Tibial nerve (tissue), 4 donors: ENCODE measurements around the gene MARF1. TPM values are rescaled to one million over a fixed set of nuclear protein-coding genes. Genes with fewer than 3 reads are reported as not detected.
"Not testable (repeated sequence)": the region's sequence is repeated elsewhere in the genome, so short reads cannot be mapped to it uniquely, and the experiment has no call there.

Experiments
- DNase-seq, 2 donors: peaks; one replicate each; pipeline ENCODE4 v3.0.0-alpha.2; 2019; ENCODE audit warnings: low spot score in 2 of 2
- H3K27ac ChIP-seq, 4 donors: fragments of 200-600 bp; sonication (generic) in 3 of 4; one replicate each; pipeline ENCODE4 v1.5.1; 2017 to 2019; ENCODE audit warnings: mild to moderate bottlenecking in 1 of 4
- H3K27me3 ChIP-seq, 2 donors: fragments of 200-600 bp; sonication (generic) in 1 of 2; one replicate each; pipeline versions ENCODE4 v1.5.1 to v1.6.0; 2017 to 2019
- H3K36me3 ChIP-seq, 3 donors: fragments of 200-600 bp; sonication (generic); one replicate each; pipeline ENCODE4 v1.5.1; 2018 to 2019
- H3K4me1 ChIP-seq, 4 donors: fragments of 200-600 bp; sonication (generic) in 3 of 4; one replicate each; pipeline ENCODE4 v1.5.1; 2017 to 2019
- H3K4me3 ChIP-seq, 4 donors: fragments of 200-600 bp; sonication (generic) in 3 of 4; one replicate each; pipeline ENCODE4 v1.5.1; 2017 to 2019; ENCODE audit warnings: mild to moderate bottlenecking in 1 of 4, moderate library complexity in 1 of 4
- H3K9me3 ChIP-seq, 4 donors: fragments of 200-600 bp; sonication (generic) in 3 of 4; one replicate each; pipeline ENCODE4 v1.5.1; 2017 to 2019
- EP300 ChIP-seq, 2 donors: sonication (generic); formaldehyde crosslinking; IDR thresholded peaks; one replicate each; pipeline ENCODE4 v1.6.1; 2017; ENCODE audit warnings: antibody characterized with exemption in 2 of 2, mild to moderate bottlenecking in 1 of 2
- POLR2A ChIP-seq, 2 donors: fragments of 450-650 bp; IDR thresholded peaks; one replicate each; pipeline ENCODE4 v1.6.1; 2017; ENCODE audit warnings: antibody characterized with exemption in 2 of 2, mild to moderate bottlenecking in 2 of 2, moderate library complexity in 2 of 2
- WGBS, 2 donors: methylation state at CpG; one replicate each; pipeline ENCODE4 v1.1.5; 2018; 5-methylcytosine and 5-hydroxymethylcytosine counted together
- total RNA-seq, 4 donors: library from RNA; depleted of rRNA; stranded (reverse); fragments of >200 nt; gene quantifications; one replicate each; pipeline ENCODE4 v1.1.0, GENCODE V29; 2016
- TF ChIP-seq, protein P1 (sequence below), 5 experiments: fragments of 200-600 bp in 3 of 5; fragments of 450-650 bp in 2 of 5; sonication (generic) in 3 of 5; IDR thresholded peaks; one replicate each; pipeline ENCODE4 v1.5.1; 2016 to 2019; ENCODE audit warnings: antibody characterized with exemption in 5 of 5, mild to moderate bottlenecking in 3 of 5, moderate library complexity in 2 of 5

Gene MARF1
- total RNA-seq, 4 donors from 2014 or later: 44.6 to 57.5 (median 54.4) TPM

GRCh38 chr16:15648135-15648730, 5.3 kb upstream of the MARF1 start:
- no peak overlapping the region for H3K4me3 ChIP-seq
- 81 to 83% methylated on average over 9 of the region's 9 CpGs for WGBS, 2 donors
- H3K27ac ChIP-seq: no peak overlapping the region
- no peaks in the 10 kb centered on the region for H3K9me3 ChIP-seq
- peaks cover 0 to 9% (median 0%) of the 10 kb centered on the region in 3 donors for H3K36me3 ChIP-seq
- peaks cover 0 to 43% (median 20%) of the 10 kb centered on the region in 4 donors for H3K4me1 ChIP-seq
- H3K27me3 ChIP-seq: no peaks in the 10 kb centered on the region
- TF ChIP-seq EP300 (IDR thresholded peaks at IDR 0.05) (no peak), POLR2A (IDR thresholded peaks at IDR 0.05) (no peak)
- TF ChIP-seq, protein P1, sequence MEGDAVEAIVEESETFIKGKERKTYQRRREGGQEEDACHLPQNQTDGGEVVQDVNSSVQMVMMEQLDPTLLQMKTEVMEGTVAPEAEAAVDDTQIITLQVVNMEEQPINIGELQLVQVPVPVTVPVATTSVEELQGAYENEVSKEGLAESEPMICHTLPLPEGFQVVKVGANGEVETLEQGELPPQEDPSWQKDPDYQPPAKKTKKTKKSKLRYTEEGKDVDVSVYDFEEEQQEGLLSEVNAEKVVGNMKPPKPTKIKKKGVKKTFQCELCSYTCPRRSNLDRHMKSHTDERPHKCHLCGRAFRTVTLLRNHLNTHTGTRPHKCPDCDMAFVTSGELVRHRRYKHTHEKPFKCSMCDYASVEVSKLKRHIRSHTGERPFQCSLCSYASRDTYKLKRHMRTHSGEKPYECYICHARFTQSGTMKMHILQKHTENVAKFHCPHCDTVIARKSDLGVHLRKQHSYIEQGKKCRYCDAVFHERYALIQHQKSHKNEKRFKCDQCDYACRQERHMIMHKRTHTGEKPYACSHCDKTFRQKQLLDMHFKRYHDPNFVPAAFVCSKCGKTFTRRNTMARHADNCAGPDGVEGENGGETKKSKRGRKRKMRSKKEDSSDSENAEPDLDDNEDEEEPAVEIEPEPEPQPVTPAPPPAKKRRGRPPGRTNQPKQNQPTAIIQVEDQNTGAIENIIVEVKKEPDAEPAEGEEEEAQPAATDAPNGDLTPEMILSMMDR (IDR thresholded peaks at IDR 0.05): no peak
- no peak for DNase-seq

GRCh38 chr16:15647294-15648014, 4.5 kb upstream of the MARF1 start:
- H3K36me3 ChIP-seq: peaks cover 0 to 5% (median 0%) of the 10 kb centered on the region in 3 donors
- no peaks in the 10 kb centered on the region for H3K9me3 ChIP-seq
- H3K27me3 ChIP-seq: no peaks in the 10 kb centered on the region
- DNase-seq: no peak
- no peak overlapping the region for H3K27ac ChIP-seq
- TF ChIP-seq, protein P1 (IDR thresholded peaks at IDR 0.05): no peak
- no peak for TF ChIP-seq POLR2A (IDR thresholded peaks at IDR 0.05)
- TF ChIP-seq EP300 (IDR thresholded peaks at IDR 0.05): no peak
- 76 to 88% methylated on average over 7 of the region's 7 CpGs for WGBS, 2 donors
- H3K4me1 ChIP-seq: peaks cover 0 to 35% (median 15%) of the 10 kb centered on the region in 4 donors
- no peak overlapping the region for H3K4me3 ChIP-seq

DNA sequence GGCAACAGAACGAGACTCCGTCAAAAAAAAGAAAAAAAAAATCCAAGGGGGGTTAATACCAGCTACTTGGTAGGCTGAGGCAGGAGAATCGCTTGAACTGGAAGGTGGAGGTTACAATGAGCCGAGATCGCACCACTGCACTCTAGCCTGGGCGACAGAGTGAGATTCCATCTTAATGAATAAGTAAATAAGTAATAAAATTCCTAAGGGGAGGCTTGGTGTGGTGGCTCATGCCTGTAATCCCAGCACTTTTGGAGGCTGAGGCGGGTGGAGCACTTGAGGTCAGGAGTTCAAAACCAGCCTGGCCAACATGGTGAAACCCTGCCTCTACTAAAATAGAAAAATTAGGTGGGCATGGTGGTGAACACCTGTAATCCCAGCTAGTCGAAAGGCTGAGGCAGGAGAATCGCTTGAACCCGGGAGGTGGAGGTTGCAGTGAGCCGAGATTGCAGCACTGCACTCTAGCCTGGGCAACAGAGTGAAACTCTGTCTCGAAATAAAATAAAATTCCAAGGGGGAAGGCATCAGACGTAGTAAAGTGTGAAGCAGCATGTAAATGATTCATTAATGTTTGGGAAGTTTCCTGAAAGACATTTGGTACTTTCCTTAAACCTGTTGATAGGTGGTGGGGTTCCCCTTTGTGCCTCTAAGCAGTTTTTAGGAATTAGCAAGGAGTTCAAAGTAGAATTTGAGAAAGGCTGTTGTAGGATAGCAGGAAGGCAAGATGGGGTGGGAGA, 3.8 kb upstream of the MARF1 start:
- H3K27me3 ChIP-seq, H3K4me3 ChIP-seq, H3K9me3 ChIP-seq, DNase-seq, H3K36me3 ChIP-seq, H3K27ac ChIP-seq: not testable (repeated sequence)
- 87 to 90% methylated on average over 13 of the region's 13 CpGs for WGBS, 2 donors
- H3K4me1 ChIP-seq: peaks cover 0 to 34% (median 18%) of the 10 kb centered on the region in 4 donors

DNA sequence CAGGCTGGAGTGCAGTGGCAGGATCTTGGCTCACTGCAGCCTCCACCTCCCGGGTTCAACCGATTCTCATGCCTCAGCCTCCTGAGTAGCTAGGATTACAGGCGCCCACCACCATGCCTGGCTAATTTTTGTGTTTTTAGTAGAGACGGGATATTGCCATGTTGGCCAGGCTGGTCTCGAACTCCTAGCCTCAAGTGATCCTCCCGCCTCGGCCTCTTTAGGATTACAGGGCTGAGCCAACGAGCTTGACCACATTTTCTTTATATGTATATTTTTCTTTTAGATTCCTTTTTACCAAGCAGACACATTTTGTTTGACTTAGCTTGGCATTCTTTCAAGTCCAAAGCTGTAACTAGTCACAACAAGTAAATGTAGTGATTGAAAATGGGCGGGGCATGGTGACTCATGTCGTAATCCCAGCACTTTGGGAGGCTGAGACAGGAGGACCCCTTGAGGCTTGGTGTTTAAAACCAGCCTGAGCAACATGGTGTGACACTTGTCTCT, 2.1 kb upstream of the MARF1 start:
- 88 to 90% methylated on average over 10 of the region's 10 CpGs for WGBS, 2 donors
- not testable (repeated sequence) for H3K36me3 ChIP-seq, H3K9me3 ChIP-seq, DNase-seq, H3K4me3 ChIP-seq, H3K27me3 ChIP-seq, H3K27ac ChIP-seq
- H3K4me1 ChIP-seq: peaks cover 0 to 41% (median 20%) of the 10 kb centered on the region in 4 donors

DNA sequence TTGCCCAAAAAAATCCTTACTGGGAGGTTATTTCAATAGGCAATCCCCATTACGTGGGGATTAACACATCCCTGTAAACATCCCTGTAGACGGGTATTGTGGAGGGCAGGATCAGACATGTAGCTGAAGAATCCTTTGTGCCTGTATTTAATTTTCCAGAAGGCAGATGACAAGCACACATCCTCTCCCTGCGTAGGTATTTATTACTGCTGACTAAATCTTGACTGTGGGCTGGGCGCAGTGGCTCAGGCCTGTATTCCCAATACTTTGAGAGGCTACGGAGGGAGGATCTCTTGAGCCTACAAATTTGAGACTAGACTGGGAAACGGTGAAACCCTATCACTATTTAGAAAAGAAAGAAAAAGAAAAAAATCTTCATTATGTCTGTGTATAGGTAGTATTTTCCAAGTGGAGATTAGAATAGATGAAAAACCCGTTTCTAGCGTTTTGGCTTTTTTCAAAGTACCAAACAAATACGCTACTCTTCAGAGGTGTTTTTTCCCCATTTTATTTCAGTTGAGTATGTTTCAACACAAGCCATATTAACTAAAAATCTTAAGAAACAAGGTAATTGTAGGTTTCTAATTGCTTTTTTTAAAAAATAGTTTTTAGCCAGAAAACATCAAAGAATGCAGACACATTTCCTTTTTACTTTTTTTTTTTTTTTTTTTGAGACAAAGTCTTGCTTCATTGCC, 1.5 kb upstream of the MARF1 start:
- peak overlapping the region; percentile 95 to 100 (median 98) for H3K27ac ChIP-seq
- H3K36me3 ChIP-seq: no peaks in the 10 kb centered on the region
- H3K4me3 ChIP-seq: no peak overlapping the region
- TF ChIP-seq POLR2A (IDR thresholded peaks at IDR 0.05) (no peak), EP300 (IDR thresholded peaks at IDR 0.05) (no peak)
- TF ChIP-seq, protein P1 (IDR thresholded peaks at IDR 0.05): no peak
- H3K27me3 ChIP-seq: no peaks in the 10 kb centered on the region
- no peaks in the 10 kb centered on the region for H3K9me3 ChIP-seq
- peaks cover 0 to 43% (median 22%) of the 10 kb centered on the region in 4 donors for H3K4me1 ChIP-seq
- WGBS, 2 donors: 79 to 83% methylated on average over 9 of the region's 9 CpGs
- no peak for DNase-seq
